Endothelial cell of umbilical vein (primary cell): ENCODE data around the gene DNMT1.

Source experiments
- CTCF ChIP-seq, 2 donors: IDR thresholded peaks; 1 replicate in 1 of 2; 2 replicates in 1 of 2; pipeline ENCODE4 v1.5.1; 2011; ENCODE audit warnings: low read length in 2 of 2, mild to moderate bottlenecking in 2 of 2, moderate library complexity in 2 of 2, control low read depth in 1 of 2, inconsistent platforms in 1 of 2, low read depth in 1 of 2; ENCODE audit not compliant: insufficient read depth in 1 of 2; ENCODE audit errors: extremely low read depth in 1 of 2
- EZH2 ChIP-seq: IDR thresholded peaks from 2 replicates; pipeline ENCODE4 v1.6.1; 2012; ENCODE audit warnings: borderline replicate concordance, low read depth, mild to moderate bottlenecking, moderate library complexity, low read length, inconsistent platforms; ENCODE audit not compliant: severe bottlenecking
- GATA2 ChIP-seq: IDR thresholded peaks from 2 replicates; pipeline ENCODE4 v1.7.0; 2011; ENCODE audit warnings: low read depth, mild to moderate bottlenecking, moderate library complexity, mixed read lengths, low read length; ENCODE audit not compliant: insufficient read length, insufficient read depth
- JUN ChIP-seq: IDR thresholded peaks from 2 replicates; pipeline ENCODE4 v1.6.1; 2011; ENCODE audit warnings: borderline replicate concordance, low read depth; ENCODE audit not compliant: insufficient read length, insufficient read depth
- POLR2A ChIP-seq: IDR thresholded peaks from 2 replicates; pipeline ENCODE4 v1.6.1; 2012; ENCODE audit warnings: low read depth, mild to moderate bottlenecking, control low read depth, low read length
- POLR2AphosphoS5 ChIP-seq: IDR thresholded peaks from 2 replicates; pipeline ENCODE4 v1.6.1; 2012; ENCODE audit warnings: low read depth, mild to moderate bottlenecking, control low read depth, low read length, moderate library complexity; ENCODE audit not compliant: insufficient read depth

- no peak for TF ChIP-seq CTCF (IDR thresholded peaks at IDR 0.05; ENCODE audit: extremely low read depth in 1 of 2, insufficient read depth in 1 of 2, low read depth in 1 of 2, low read length in 2 of 2)
- no peak for TF ChIP-seq POLR2AphosphoS5
- TF ChIP-seq EZH2 = no peak
- TF ChIP-seq JUN = no peak
- no peak for TF ChIP-seq GATA2
- TF ChIP-seq POLR2A = no peak
Measured at GRCh38 chr19:10143681-10144080, 51.1 kb downstream of the DNMT1 start.
